ENCODE results near the gene GLRA3.

GRCh38 chr4:174690665-174691064, 138.4 kb downstream of the GLRA3 start:
- TF ChIP-seq CTCF (conservative IDR thresholded peaks at IDR 0.05 in 1 of 2, IDR thresholded peaks at IDR 0.05 in 1 of 2; ENCODE audit: low read depth in 1 of 2, low read length in 2 of 2) (no peak), EZH2 (IDR thresholded peaks at IDR 0.05; ENCODE audit: low read length, missing control alignments) (no peak)
